ENCODE results near the gene HEATR1.
"Not testable (repeated sequence)": the region's sequence is repeated elsewhere in the genome, so short reads cannot be mapped to it uniquely, and the experiment has no call there.

The HEATR1 gene

GRCh38 chr1:236577041-236577440 is 27.3 kb downstream of the HEATR1 start:
- H3K4me3 ChIP-seq (ENCODE audit: low read length); H3K4me1 ChIP-seq (ENCODE audit: control insufficient read depth, insufficient read depth, low read length); H3K27ac ChIP-seq (ENCODE audit: low read depth, low read length); H3K27me3 ChIP-seq (ENCODE audit: control insufficient read depth, insufficient read depth, low read length); H3K9ac ChIP-seq (ENCODE audit: low read length): not testable (repeated sequence)
- peaks cover 27% of the 10 kb centered on the region for H3K36me3 ChIP-seq (ENCODE audit: control insufficient read depth, insufficient read depth, low read length)

- Histone ChIP-seq H3K9ac (ENCODE audit: low read length) (no peak overlapping the region), H3K27ac (ENCODE audit: low read depth, low read length) (no peak overlapping the region), H3K36me3 (ENCODE audit: control insufficient read depth, insufficient read depth, low read length) (peaks cover 31% of the 10 kb centered on the region), H3K4me1 (ENCODE audit: control insufficient read depth, insufficient read depth, low read length) (no peaks in the 10 kb centered on the region), H3K4me3 (ENCODE audit: low read length) (no peak overlapping the region), H3K27me3 (ENCODE audit: control insufficient read depth, insufficient read depth, low read length) (no peaks in the 10 kb centered on the region)
Observed at GRCh38 chr1:236576004-236576403, 28.3 kb downstream of the HEATR1 start.

GRCh38 chr1:236575523-236575922 is 28.8 kb downstream of the HEATR1 start:
- Histone ChIP-seq H3K27ac (ENCODE audit: low read depth, low read length) (no peak overlapping the region), H3K27me3 (ENCODE audit: control insufficient read depth, insufficient read depth, low read length) (no peaks in the 10 kb centered on the region), H3K4me1 (ENCODE audit: control insufficient read depth, insufficient read depth, low read length) (no peaks in the 10 kb centered on the region), H3K4me3 (ENCODE audit: low read length) (no peak overlapping the region), H3K36me3 (ENCODE audit: control insufficient read depth, insufficient read depth, low read length) (peaks cover 32% of the 10 kb centered on the region), H3K9ac (ENCODE audit: low read length) (no peak overlapping the region)

- Histone ChIP-seq H3K9ac (ENCODE audit: low read length) (no peak overlapping the region), H3K4me3 (ENCODE audit: low read length) (no peak overlapping the region), H3K27ac (ENCODE audit: low read depth, low read length) (no peak overlapping the region), H3K36me3 (ENCODE audit: control insufficient read depth, insufficient read depth, low read length) (peaks cover 43% of the 10 kb centered on the region), H3K4me1 (ENCODE audit: control insufficient read depth, insufficient read depth, low read length) (no peaks in the 10 kb centered on the region), H3K27me3 (ENCODE audit: control insufficient read depth, insufficient read depth, low read length) (no peaks in the 10 kb centered on the region)
Observed at GRCh38 chr1:236568285-236568894, 35.9 kb downstream of the HEATR1 start.

- Histone ChIP-seq H3K4me1 (ENCODE audit: control insufficient read depth, insufficient read depth, low read length) (no peaks in the 10 kb centered on the region), H3K27me3 (ENCODE audit: control insufficient read depth, insufficient read depth, low read length) (no peaks in the 10 kb centered on the region), H3K4me3 (ENCODE audit: low read length) (no peak overlapping the region), H3K9ac (ENCODE audit: low read length) (no peak overlapping the region), H3K36me3 (ENCODE audit: control insufficient read depth, insufficient read depth, low read length) (peaks cover 25% of the 10 kb centered on the region), H3K27ac (ENCODE audit: low read depth, low read length) (no peak overlapping the region)
Observed at GRCh38 chr1:236565530-236565929, 38.8 kb downstream of the HEATR1 start.

GRCh38 chr1:236561976-236562375 is 42.3 kb downstream of the HEATR1 start:
- Histone ChIP-seq H3K36me3 (ENCODE audit: control insufficient read depth, insufficient read depth, low read length) (peaks cover 44% of the 10 kb centered on the region), H3K4me1 (ENCODE audit: control insufficient read depth, insufficient read depth, low read length) (no peaks in the 10 kb centered on the region), H3K4me3 (ENCODE audit: low read length) (no peak overlapping the region), H3K9ac (ENCODE audit: low read length) (no peak overlapping the region), H3K27ac (ENCODE audit: low read depth, low read length) (no peak overlapping the region), H3K27me3 (ENCODE audit: control insufficient read depth, insufficient read depth, low read length) (no peaks in the 10 kb centered on the region)

- no peaks in the 10 kb centered on the region for H3K4me1 ChIP-seq (ENCODE audit: control insufficient read depth, insufficient read depth, low read length)
- no peak overlapping the region for H3K4me3 ChIP-seq (ENCODE audit: low read length)
- no peaks in the 10 kb centered on the region for H3K27me3 ChIP-seq (ENCODE audit: control insufficient read depth, insufficient read depth, low read length)
- no peak overlapping the region for H3K9ac ChIP-seq (ENCODE audit: low read length)
- H3K27ac ChIP-seq (ENCODE audit: low read depth, low read length): no peak overlapping the region
- H3K36me3 ChIP-seq (ENCODE audit: control insufficient read depth, insufficient read depth, low read length): peaks cover 41% of the 10 kb centered on the region
Observed at GRCh38 chr1:236560213-236560771, 44.0 kb downstream of the HEATR1 start.

- no peak overlapping the region for H3K4me3 ChIP-seq (ENCODE audit: low read length)
- peaks cover 39% of the 10 kb centered on the region for H3K36me3 ChIP-seq (ENCODE audit: control insufficient read depth, insufficient read depth, low read length)
- no peak overlapping the region for H3K9ac ChIP-seq (ENCODE audit: low read length)
- no peak overlapping the region for H3K27ac ChIP-seq (ENCODE audit: low read depth, low read length)
- H3K4me1 ChIP-seq (ENCODE audit: control insufficient read depth, insufficient read depth, low read length): no peaks in the 10 kb centered on the region
- H3K27me3 ChIP-seq (ENCODE audit: control insufficient read depth, insufficient read depth, low read length): no peaks in the 10 kb centered on the region
Observed at GRCh38 chr1:236558846-236559245, 45.5 kb downstream of the HEATR1 start.

- Histone ChIP-seq H3K36me3 (ENCODE audit: control insufficient read depth, insufficient read depth, low read length) (peaks cover 44% of the 10 kb centered on the region), H3K4me1 (ENCODE audit: control insufficient read depth, insufficient read depth, low read length) (no peaks in the 10 kb centered on the region), H3K4me3 (ENCODE audit: low read length) (no peak overlapping the region), H3K27me3 (ENCODE audit: control insufficient read depth, insufficient read depth, low read length) (no peaks in the 10 kb centered on the region), H3K27ac (ENCODE audit: low read depth, low read length) (no peak overlapping the region), H3K9ac (ENCODE audit: low read length) (no peak overlapping the region)
Observed at GRCh38 chr1:236558081-236558480, 46.2 kb downstream of the HEATR1 start.

- no peak overlapping the region for H3K27ac ChIP-seq (ENCODE audit: low read depth, low read length)
- H3K36me3 ChIP-seq (ENCODE audit: control insufficient read depth, insufficient read depth, low read length): peaks cover 48% of the 10 kb centered on the region
- no peak overlapping the region for H3K9ac ChIP-seq (ENCODE audit: low read length)
- H3K4me1 ChIP-seq (ENCODE audit: control insufficient read depth, insufficient read depth, low read length): no peaks in the 10 kb centered on the region
- no peak overlapping the region for H3K4me3 ChIP-seq (ENCODE audit: low read length)
- no peaks in the 10 kb centered on the region for H3K27me3 ChIP-seq (ENCODE audit: control insufficient read depth, insufficient read depth, low read length)
Observed at GRCh38 chr1:236556606-236557005, 47.7 kb downstream of the HEATR1 start.

- Histone ChIP-seq H3K4me1 (ENCODE audit: control insufficient read depth, insufficient read depth, low read length) (no peaks in the 10 kb centered on the region), H3K27me3 (ENCODE audit: control insufficient read depth, insufficient read depth, low read length) (no peaks in the 10 kb centered on the region), H3K9ac (ENCODE audit: low read length) (no peak overlapping the region), H3K4me3 (ENCODE audit: low read length) (no peak overlapping the region), H3K27ac (ENCODE audit: low read depth, low read length) (no peak overlapping the region), H3K36me3 (ENCODE audit: control insufficient read depth, insufficient read depth, low read length) (peaks cover 44% of the 10 kb centered on the region)
Observed at GRCh38 chr1:236553370-236553769, 50.9 kb downstream of the HEATR1 start.

- Histone ChIP-seq H3K4me3 (ENCODE audit: low read length) (no peak overlapping the region), H3K27ac (ENCODE audit: low read depth, low read length) (no peak overlapping the region), H3K36me3 (ENCODE audit: control insufficient read depth, insufficient read depth, low read length) (peaks cover 48% of the 10 kb centered on the region), H3K9ac (ENCODE audit: low read length) (no peak overlapping the region), H3K4me1 (ENCODE audit: control insufficient read depth, insufficient read depth, low read length) (no peaks in the 10 kb centered on the region), H3K27me3 (ENCODE audit: control insufficient read depth, insufficient read depth, low read length) (no peaks in the 10 kb centered on the region)
Observed at GRCh38 chr1:236552901-236553300, 51.4 kb downstream of the HEATR1 start.

- H3K4me1 ChIP-seq (ENCODE audit: control insufficient read depth, insufficient read depth, low read length): no peaks in the 10 kb centered on the region
- no peaks in the 10 kb centered on the region for H3K27me3 ChIP-seq (ENCODE audit: control insufficient read depth, insufficient read depth, low read length)
- H3K4me3 ChIP-seq (ENCODE audit: low read length): no peak overlapping the region
- no peak overlapping the region for H3K27ac ChIP-seq (ENCODE audit: low read depth, low read length)
- H3K9ac ChIP-seq (ENCODE audit: low read length): no peak overlapping the region
- peaks cover 48% of the 10 kb centered on the region for H3K36me3 ChIP-seq (ENCODE audit: control insufficient read depth, insufficient read depth, low read length)
Observed at GRCh38 chr1:236552096-236552495, 52.2 kb downstream of the HEATR1 start.
